KOPT-K1 (cell line): ENCODE results near the gene ARHGEF39.

Experiments used
- H3K27ac ChIP-seq: fragments of 200-600 bp; sonication (generic); 2 replicates; pipeline ENCODE4 v1.5.1; 2016; ENCODE audit warnings: antibody characterized with exemption, mild to moderate bottlenecking, low read depth, low read length; ENCODE audit not compliant: poor library complexity, severe bottlenecking
- H3K36me3 ChIP-seq: fragments of 200-600 bp; sonication (generic); 2 replicates; pipeline ENCODE4 v1.5.1; 2017; ENCODE audit warnings: antibody characterized with exemption, mild to moderate bottlenecking, low read length, moderate library complexity; ENCODE audit not compliant: insufficient read depth
- H3K9me3 ChIP-seq: fragments of 200-600 bp; sonication (generic); 2 replicates; pipeline ENCODE4 v1.5.1; 2017; ENCODE audit warnings: antibody characterized with exemption, low read length, mild to moderate bottlenecking; ENCODE audit not compliant: insufficient read depth, poor library complexity, severe bottlenecking

The ARHGEF39 gene, protein sequence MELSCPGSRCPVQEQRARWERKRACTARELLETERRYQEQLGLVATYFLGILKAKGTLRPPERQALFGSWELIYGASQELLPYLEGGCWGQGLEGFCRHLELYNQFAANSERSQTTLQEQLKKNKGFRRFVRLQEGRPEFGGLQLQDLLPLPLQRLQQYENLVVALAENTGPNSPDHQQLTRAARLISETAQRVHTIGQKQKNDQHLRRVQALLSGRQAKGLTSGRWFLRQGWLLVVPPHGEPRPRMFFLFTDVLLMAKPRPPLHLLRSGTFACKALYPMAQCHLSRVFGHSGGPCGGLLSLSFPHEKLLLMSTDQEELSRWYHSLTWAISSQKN

DNA sequence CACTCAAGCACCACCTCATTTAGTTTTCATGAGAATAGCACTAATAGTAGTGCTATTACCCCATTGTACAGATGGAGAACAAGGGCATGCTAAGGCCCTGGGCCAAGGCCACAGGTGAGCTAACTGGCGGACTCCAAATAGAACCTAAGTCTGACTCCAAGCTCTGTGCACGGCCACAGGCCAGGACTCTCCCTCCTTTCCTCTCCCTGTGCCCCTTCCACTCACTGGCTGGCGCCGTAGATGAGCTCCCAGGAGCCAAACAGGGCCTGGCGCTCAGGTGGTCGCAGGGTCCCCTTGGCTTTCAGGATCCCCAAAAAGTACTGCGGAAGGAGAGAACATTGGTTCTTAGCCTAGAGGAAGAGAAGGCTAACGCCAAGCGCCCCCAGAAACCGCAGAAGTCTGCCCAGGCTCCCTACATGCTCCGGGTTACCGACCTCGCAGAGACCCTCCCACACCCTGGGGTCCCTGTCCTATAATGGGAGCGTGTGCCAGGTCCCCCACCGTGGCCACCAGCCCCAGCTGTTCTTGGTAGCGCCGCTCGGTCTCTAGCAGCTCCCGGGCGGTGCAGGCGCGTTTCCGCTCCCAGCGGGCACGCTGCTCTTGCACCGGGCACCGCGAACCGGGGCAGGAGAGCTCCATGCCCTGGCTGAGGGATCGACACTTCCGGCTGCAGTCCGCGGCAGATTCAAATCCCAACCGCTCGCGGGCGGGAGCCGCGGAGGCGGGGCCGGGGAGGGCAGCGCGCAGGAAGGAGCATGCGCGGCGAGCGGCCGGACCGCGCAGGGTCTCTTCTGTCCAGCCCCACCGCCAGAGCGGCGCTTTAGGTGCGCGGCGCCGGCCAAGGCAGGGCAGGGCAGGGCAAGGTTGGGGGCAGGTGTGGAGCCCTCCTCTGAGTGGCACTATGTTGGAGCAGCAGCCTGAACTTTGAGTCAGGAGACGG, at the start of gene ARHGEF39:
TSS of gene ARHGEF39 (minus strand) at position 665 of the 940 bp plus-strand sequence. CDS start at position 639, 26 bp downstream.
- peak within 1 kb of the TSS; percentile 64 for H3K27ac ChIP-seq
- no peaks in the 10 kb centered on the region for H3K9me3 ChIP-seq
- peaks cover 11% of the 10 kb centered on the region; the same call in 1 of the 2 replicates for H3K36me3 ChIP-seq

DNA sequence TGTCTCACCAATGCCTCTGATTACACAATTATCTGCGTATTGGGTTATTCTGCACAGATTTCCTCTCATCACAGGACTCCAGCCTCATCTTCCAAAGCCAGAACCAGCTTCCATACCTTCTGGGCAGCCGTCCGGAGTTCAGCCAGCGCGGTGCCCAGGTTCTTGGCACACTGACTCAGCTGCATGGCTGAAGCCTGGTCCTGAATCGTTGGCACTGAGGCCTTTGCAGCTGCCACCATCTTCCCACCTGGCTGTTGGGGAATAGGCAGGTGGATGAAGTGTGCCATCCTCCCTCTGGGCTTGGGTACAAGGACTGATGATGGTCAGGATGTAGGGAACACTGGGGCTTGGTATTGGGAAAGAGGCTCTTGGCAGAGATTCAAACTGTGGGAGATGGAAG, 49.1 kb upstream of the ARHGEF39 start:
- no peak overlapping the region for H3K27ac ChIP-seq
- peaks cover 97% of the 10 kb centered on the region for H3K36me3 ChIP-seq
- H3K9me3 ChIP-seq, result no peaks in the 10 kb centered on the region

DNA sequence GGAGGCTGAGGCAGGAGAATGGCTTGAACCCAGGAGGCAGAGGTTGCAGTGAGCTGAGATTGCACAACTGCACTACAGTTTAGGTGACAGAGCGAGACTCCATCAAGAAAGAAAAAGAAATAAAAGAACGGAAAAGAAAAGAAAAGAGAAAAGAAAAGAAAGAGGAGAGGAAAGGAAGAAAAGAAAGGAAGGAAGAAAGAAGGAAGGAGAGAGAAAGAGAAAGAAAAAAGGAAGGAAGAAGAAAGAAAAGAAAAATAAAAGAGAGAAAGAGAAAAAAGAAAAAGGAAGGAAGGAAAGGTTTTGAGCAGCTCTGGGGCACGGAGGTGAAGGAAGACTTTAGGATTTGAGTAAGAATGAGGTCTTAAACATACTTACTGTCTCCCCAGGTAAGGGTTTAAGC, 48.6 kb upstream of the ARHGEF39 start:
- Histone ChIP-seq H3K9me3 (no peaks in the 10 kb centered on the region), H3K27ac (no peak overlapping the region), H3K36me3 (peaks cover 97% of the 10 kb centered on the region)

DNA sequence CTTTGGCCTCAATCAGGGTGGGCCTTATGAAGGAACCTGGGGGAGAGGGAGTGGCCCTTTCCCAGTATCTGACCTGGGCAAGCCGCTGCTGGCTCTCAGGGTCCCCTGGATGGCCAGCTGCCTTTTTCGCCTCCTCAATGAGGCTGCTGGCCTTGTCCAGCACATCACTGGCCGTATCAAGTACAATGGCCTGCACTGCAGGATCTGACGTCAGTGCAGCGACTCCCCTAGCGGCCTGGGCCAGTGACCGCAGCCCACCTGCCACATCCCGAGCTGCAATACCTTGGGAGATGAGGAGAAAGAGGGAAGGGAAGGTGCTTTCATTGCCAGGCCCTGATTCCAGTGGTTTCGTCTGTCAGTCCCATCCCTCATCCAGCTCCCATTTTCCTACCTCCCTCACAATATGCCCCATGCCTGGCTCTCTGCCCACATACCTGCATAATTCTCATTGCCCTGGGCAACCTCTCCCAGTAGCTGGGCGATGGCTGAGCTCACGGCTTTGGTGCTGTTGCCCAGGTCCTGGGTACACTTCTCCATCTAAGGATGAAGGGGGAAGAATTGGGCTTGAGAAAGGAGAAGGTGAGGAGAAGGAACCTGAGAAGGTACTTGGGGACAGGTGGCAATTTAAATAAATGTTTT, 47.9 kb upstream of the ARHGEF39 start:
- H3K36me3 ChIP-seq, result peaks cover 97% of the 10 kb centered on the region
- no peaks in the 10 kb centered on the region for H3K9me3 ChIP-seq
- H3K27ac ChIP-seq, result no peak overlapping the region

DNA sequence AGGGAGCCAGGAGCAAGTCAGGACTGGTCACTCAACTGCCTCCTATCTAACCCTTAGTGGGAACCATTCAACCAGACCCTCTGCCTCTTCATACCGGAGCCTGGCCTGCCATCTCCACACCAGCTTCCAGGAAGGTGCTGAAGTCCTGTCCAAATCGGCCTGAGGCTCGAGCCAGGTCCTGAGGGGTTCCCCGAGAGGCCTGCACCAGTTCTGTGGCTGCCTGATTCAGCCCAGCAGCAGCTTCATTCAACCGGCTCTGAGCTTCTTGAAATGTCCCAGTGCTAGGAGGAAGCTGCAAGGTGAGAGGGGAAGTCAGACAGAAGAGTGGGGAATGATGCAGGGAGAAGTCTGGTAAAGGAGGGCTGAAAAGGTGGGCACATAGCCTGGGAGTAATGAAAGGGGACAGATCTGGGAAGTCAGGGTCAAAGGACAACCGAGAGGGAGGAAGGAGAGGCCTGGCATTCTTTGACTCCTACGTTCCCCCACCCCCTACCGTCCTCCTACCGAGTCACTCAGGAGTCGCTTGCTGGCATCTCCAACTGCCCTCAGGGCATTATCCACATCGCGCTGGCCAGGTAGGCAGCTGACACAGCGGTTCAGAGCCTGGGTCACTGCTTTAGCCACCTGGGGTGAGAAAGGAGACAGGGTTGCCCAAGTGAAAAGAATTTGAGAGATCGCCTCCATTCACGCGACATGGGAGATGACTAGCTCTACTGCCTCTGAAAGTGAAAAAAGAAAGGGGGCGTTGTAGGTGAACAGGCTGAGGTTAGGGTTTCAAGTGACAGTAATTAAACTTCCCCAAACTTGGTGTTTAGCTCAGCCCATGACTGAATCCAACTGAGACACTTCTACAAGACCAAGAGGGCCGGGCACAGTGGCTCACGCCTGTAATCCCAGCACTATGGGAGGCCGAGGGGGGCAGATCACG, 46.8 kb upstream of the ARHGEF39 start:
- no peak overlapping the region for H3K27ac ChIP-seq
- H3K36me3 ChIP-seq, result peaks cover 97% of the 10 kb centered on the region

DNA sequence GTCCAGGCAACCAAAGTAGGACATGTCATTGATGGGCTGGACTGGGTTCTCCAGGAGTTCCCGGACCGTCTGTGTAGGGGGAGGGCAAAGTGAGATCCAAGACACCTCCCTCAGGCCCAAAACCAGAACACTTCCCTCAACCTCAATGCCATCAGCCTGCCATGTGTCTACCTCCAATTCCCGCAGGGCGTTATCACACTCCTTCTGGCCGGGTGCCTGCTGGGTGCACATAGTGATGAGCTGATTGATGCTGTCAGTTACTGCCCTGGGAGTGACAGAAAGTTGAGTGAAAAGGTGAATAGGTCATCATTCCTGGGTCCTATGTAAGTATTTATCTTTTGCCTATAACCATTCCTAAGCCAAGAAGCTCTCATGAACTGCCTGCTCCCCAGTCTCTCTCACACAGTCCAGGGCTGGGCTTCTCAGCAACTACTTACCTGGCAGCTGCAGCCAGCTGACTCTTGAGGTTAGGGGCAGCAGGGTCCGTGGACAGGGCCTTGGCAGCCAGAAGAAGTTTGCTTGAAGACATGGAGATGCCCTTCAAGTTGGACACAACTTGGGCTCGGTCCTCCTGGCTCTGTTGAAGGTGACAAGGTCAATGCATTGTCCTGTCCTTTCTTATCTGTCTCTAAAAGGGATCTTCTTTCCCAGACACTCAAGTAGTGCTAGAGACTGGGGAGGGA, 46.0 kb upstream of the ARHGEF39 start:
- H3K36me3 ChIP-seq, result peaks cover 97% of the 10 kb centered on the region

More for the DNA sequence above, 46.8 kb upstream of the ARHGEF39 start:
- no peaks in the 10 kb centered on the region for H3K9me3 ChIP-seq

DNA sequence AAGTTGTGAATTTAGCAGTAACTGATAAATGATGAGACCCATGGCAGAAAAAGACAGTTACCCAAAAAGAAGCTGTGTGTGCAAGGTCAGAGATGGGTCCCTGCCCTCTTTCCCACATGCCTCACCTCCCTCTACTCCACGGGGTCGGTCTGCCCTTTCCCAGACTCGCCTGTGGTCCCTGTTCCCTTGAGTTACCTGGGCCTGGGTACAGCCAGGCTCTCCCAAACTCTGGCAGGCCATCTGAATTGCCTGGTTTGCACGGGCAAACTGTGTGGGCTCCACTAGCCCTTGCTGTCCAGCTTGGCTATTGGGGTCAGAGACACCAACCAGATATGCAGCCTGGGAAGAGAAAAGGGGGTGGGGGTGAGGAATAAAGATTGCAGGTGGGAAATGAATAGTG, 43.2 kb upstream of the ARHGEF39 start:
- Histone ChIP-seq H3K9me3 (no peaks in the 10 kb centered on the region), H3K36me3 (peaks cover 97% of the 10 kb centered on the region), H3K27ac (no peak overlapping the region)

More for the DNA sequence above, 46.0 kb upstream of the ARHGEF39 start:
- no peaks in the 10 kb centered on the region for H3K9me3 ChIP-seq
- no peak overlapping the region for H3K27ac ChIP-seq

DNA sequence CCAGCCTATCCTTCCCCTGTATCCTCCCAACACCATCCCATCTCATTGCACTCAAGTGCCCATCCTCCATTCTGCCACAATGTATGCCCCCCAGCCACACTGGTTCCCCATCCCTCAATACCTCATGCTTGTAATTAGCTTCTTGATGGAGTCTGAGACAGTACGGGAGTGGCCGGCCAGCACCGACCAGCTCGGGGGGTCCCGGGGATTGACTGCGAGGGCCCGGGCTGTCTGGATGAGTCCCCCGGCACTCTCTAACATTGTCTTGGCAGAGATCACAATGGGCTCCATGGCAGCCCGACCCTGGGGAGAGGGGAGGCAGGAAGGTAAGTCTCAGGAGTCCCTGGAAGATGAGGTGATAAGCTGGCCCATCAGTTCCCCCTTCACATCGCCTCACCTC, 42.0 kb upstream of the ARHGEF39 start:
- no peaks in the 10 kb centered on the region for H3K9me3 ChIP-seq
- H3K36me3 ChIP-seq, result peaks cover 97% of the 10 kb centered on the region
- H3K27ac ChIP-seq, result no peak overlapping the region

DNA sequence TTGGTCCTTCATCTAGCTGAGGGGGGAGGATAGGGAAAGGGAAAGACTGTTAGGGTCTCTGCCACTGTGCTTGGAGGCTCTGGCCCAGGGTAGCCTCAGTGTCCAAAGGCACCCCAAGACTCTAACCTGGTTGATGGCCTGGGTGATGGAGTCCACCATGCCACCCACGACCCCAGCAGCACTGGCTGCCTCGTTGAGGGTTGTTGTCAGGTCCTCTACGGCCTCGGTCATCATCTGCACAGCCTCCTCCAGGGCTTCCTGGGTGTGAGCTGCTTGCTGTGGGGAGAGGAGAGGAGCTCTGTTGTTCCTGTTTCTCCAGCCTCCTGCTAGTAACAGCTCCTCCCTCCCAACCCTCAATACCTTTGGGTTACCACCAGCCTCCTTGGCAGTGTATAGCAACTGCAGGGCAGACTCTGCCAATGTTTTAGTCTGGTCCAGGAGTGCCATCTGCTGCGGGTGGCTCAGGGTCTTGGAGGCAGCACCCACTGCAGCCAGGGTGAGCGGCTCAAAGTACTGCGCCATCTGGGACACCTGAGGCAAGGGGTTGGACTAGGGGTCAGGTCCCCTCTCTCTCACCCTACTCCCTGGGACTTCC, 40.9 kb upstream of the ARHGEF39 start:
- H3K36me3 ChIP-seq, result peaks cover 97% of the 10 kb centered on the region
- no peaks in the 10 kb centered on the region for H3K9me3 ChIP-seq
- no peak overlapping the region for H3K27ac ChIP-seq

DNA sequence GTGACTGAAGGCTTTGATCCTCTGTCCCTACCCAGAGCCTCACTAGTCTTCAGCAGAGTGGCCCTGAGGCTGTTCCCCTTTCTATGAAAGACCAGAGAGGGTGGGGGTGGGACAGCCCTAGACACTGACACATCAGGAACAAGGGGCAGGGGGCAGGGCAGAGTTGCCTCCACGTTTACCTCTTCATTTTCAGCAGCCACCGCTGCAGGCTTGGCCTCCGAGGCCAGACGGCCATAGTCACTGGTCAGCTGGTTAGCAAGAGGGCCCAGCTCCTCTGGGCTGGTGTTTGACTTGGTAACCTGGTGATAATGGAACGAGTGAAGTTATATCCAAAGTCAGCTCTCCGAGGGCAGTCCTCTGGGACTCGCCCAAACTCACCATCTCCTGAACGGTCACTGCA, 40.4 kb upstream of the ARHGEF39 start:
- Histone ChIP-seq H3K9me3 (no peaks in the 10 kb centered on the region), H3K36me3 (peaks cover 97% of the 10 kb centered on the region), H3K27ac (no peak overlapping the region)

DNA sequence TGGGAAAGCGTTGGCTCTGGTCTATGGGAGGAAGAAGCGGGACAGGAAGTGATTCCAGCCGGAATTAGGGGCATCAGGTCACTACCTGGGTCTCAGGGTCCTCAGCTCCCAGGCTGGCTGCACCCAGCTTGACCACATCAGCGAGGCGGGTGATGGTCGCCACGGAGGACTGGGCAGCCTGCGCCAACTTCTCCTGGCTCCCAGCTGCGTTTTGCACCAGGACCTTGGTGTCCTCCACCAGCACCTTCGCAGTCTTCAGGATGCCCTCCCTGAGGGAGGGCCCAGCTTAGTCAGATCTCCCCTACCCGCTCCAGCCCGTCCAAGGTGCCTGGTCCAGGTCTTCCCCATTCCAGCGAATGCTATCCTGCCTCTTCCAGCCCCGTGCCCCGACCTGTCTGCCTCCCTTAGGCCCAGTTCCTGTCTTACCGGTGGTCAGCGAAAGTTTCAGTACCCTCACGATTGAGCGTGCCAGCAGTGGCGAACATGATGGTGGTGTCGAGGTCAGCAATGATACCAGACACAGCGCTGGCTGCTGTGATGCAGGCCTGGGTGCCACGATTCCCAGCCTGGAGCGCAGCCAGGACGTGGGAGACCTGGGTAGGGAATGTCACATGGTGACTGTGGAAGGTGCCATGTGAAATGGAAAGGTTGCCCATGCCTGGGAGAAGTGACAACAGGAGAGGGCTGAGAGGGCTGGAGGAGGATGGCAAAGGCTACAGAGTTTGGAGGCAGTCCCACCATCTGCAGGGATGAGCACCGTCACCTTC, 39.1 kb upstream of the ARHGEF39 start:
- no peaks in the 10 kb centered on the region for H3K9me3 ChIP-seq
- H3K36me3 ChIP-seq, result peaks cover 100% of the 10 kb centered on the region

DNA sequence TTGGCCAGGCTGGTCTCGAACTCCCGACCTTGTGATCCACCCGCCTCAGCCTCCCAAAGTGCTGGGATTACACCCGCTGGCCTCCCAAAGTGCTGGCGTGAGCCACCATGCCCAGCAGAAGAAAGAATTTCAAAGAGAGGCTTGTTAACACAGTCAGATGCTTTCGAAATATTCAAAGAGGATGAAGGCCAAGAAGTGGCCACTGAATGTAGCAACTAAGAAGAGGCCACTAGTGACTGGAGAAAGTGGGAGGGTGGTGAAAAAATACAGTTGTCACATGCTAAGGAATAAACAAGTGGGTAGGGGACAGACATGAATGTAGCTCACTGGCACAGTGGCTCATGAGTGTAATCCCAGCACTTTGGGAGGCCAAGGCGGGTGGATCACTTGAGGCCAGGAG, 37.7 kb upstream of the ARHGEF39 start:
- H3K36me3 ChIP-seq, result peaks cover 100% of the 10 kb centered on the region
- H3K27ac ChIP-seq, result no peak overlapping the region
- no peaks in the 10 kb centered on the region for H3K9me3 ChIP-seq

More for the DNA sequence above, 39.1 kb upstream of the ARHGEF39 start:
- no peak overlapping the region for H3K27ac ChIP-seq

DNA sequence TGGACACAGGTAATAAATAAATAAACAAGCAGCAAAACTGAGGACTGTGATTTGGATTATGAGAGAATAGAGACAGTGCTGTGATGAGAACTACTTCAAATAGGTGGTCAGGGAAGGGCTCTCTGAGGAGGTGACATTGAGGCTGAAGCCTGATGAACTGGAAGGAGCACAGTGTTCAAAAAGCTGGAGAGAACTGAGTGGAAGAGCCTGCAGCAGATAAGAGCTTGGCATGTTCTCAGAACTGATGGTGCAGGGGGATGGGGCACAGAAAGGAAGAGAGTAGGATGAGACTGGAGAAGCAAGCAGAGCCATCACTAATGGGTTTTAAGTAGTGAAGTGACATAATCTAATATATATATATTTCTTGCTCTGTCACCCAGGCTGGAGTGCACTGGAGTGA, 35.9 kb upstream of the ARHGEF39 start:
- no peaks in the 10 kb centered on the region for H3K9me3 ChIP-seq
- H3K27ac ChIP-seq, result no peak overlapping the region
- H3K36me3 ChIP-seq, result peaks cover 100% of the 10 kb centered on the region
